GM19452 (cell line): ENCODE data around the gene TCERG1L.
"Not testable (repeated sequence)": the region's sequence is repeated elsewhere in the genome, so short reads cannot be mapped to it uniquely, and the experiment has no call there.

Source experiments
- ATAC-seq: cut with Tn5 transposase; IDR thresholded peaks from one replicate; pipeline ENCODE4 v1.9.1; 2021; ENCODE audit not compliant: unreplicated experiment

The TCERG1L gene

DNA sequence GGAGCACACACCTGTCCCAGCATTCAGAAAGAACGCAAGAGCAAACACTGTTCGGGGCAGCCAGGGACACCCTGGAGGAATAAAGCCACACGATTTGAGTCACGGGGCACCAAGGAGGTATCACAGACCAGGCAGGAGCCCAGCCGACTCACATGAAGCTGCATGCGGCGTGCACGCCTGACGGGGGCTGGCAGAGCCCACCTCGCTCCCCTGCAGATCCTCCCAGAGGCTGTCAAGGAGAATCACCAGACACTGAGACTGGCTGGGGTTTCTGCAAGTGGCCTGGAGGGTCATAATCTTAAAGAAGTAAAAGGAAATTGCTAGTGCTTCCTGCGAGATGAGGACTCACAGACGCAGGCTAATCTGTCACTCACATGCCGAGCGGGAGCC lies 61.6 kb downstream of the TCERG1L start:
- ATAC-seq: no peak

GRCh38 chr10:131249238-131249954 lies 62.1 kb downstream of the TCERG1L start:
- no peak for ATAC-seq

DNA sequence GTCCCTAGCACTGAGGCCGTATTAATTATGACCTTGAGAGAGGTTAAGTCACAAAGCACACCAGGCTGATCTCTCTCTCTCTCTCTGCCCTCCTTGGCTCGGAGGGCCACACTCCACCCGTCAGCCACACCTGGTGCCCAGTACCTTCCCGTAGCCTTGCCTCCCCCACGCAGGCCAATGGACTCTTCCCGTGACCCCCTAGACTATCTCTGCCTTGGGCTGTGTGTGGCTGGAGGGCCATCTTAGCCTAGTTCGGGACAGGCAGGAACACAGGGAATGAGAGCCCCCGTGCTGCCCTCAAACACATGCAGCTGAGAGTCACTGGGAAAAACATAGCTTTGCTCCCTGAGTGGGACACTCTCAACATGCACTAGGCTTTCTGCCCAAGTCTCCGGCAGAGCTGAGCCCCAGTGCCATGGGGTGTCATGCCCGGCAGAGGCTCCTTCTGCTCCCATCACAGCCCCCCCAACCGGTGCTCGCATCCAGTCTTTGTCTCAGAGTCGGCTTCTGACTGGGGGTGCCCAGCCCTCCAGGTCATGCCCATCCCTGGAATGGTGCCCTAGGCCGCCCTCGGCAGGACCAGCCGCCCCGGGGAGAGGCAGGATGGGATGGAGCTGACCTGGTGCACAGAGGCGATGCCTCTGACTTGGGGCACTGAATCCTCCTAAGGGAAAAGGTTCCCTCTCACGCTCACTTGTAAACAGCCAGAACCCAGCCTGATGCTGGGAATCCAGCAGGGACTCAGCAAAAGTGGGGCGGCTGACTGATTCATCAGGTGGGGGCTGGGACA lies 63.0 kb downstream of the TCERG1L start:
- ATAC-seq: no peak

DNA sequence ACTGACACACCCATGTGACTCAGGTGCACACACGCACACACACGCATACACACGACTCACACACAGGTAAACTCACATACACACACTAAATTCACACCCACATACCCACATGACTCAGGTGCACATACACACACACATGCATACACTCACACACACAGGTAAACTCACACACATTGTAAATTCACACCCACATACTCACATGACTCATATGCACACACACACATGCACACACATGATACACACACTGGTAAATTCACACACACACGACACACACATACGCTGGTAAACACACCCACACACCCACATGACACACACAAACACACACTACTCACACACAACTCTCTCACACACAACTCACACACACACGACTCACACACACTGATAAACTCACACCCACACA lies 63.6 kb downstream of the TCERG1L start:
- ATAC-seq: no peak

GRCh38 chr10:131246775-131247174 lies 64.7 kb downstream of the TCERG1L start:
- ATAC-seq: no peak

DNA sequence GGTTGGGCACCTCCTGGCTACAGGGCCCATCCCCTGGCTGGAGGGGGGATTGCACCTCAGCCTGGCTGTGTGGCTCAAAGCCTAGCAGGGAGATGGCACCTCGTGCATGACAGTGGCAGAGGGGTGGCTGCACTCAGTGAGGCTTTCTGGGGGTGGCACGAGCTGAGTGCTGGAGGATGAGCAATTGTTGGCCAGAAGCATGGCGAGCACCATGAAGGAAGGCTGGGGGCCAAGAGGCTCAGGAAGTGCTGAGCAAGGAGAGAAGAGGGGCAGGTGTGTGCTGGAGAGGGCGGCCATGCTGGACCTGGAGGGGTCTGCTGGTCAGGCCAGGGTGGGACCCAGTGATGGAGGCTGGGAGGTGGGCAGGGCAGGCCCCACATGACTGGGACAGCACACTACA lies 65.4 kb downstream of the TCERG1L start:
- ATAC-seq: no peak

DNA sequence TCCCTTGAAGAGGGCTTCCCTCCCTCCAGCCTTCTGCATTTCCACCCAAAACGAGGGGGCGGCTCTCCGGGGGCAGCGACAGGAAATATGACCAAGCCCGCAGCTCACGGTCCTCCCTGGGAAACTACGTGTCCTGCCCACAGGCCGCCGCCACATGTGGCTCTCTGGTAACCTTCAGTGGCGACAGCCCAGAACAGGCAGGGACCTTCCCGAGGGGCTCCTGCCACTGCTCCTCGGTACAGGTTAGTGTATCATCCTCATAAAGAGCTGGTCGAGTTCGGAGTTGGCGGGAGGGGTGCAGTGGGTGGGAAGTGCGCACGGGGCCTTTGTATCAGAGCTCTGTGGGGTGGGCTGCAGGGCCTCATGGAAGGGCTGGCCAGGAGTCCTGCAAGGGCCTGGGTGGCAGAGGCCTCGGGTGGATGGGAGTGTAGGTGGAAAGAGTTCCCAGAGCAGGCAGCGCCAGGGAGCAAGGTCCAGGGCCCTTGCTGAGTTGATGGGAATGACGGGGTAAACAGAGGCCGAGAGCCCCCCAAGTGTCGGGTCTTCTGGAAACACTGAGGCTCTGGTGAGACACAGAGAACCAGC lies 66.0 kb downstream of the TCERG1L start:
- no peak for ATAC-seq

DNA sequence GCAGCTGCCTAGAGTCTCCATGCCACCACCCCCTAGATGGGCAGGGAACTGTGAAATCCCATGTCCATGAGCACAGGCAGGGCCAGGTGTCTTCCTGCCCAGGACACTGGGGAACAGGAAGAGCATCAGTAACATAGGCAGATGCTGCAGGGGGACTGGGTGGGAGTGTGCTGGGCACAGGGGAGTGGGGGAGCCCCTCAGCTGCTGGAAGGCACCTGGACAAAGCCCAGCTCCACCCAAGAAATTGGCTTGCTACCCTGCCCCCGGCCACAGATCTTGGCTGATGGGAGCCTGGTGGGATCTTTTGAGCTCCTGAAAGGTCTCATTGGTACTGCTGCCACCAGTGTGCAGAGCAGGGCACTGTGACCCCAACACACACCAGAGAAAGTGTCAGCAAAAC lies 66.7 kb downstream of the TCERG1L start:
- no peak for ATAC-seq

DNA sequence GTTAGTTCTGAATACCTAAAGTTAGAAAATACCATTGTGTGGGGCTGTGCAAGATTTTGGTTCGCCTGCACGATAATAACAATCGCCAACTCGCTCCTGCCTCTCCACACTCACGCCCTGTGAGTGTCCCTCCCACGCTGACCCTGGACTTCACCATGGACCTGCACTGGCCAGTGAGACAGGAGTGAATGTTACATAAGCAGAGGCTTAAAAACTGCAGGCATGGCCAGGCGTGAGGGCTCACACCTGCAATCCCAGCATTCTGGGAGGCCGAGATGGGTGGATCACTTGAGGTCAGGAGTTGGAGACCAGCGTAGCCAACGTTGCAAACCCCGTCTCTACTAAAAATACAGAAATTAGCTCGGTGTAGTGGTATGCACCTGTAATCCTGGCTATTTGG lies 68.4 kb downstream of the TCERG1L start:
- ATAC-seq: no peak

GRCh38 chr10:131242007-131242406 lies 69.5 kb downstream of the TCERG1L start:
- ATAC-seq: no peak

- ATAC-seq: no peak
Measured at GRCh38 chr10:131240691-131241090, 70.8 kb downstream of the TCERG1L start.

DNA sequence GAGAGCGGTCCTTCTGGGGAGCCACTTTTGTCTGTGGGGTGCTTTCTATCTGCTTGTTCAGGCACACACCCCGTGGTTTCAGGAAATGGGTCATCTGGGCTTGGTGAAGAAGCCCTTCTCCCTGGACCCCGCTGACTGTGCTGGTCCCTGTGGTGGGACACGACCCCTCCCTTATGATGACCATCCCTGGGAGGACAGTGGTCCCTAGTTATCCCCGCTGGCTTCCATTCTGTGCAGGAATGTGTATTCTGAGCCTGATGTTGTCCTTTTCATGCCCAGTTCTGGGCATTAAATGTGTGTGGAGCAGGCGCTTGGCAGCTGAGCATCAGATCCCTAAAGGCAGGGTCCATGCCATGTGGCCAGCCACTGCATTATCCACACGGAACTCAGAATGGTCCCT lies 71.6 kb downstream of the TCERG1L start:
- no peak for ATAC-seq

DNA sequence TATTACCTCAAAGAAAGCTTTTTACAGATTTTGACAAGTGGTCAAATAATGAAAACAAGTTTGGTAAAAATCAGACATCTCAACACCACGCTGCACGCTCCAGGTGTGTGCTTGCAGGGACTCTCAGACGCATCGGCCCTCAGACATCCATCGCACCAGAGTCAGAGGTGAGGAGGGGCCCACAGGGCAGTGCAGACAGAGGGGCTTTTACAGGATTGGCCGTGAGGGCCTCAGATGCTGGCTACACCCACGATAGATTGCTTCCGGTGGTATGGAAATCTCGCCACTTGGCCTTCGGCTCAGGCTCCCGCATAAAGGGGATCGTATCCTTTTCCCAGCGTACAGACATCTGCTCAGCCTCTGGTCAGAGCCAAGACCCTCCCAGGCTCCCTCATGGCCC lies 72.1 kb downstream of the TCERG1L start:
- ATAC-seq: no peak

- ATAC-seq: no peak
Measured at GRCh38 chr10:131238669-131239280, 72.7 kb downstream of the TCERG1L start.

DNA sequence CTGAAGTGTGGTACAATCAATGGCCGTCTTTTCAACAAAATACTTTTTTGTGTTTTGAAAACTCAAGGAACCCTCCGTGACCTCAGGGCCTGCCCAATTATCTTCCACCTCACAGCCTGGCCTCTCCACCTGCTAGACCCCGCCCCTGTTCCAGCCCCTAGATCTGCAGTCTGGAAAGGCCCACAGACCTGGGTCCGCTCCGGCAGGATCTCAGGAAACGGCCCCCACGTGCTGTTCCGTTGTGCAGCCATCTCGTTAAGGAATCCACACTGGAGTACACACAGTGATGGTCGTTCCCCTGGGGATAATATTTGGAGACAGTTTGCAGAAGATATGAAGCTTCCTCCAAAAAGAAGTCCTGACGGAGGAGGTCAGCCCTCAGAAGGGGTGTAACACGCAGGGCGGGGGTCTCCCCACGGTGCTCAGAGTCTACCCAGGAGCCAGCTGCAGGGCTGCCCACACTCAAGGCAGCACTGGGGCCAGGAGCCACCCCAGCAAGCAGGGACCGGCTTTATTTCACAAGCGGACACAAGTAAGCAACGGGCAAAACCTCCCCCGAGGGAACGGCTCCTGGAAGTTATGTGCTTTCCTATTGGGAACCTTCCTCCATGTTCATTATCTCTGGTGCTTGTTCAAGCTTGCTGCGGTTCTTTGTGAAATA lies 73.4 kb downstream of the TCERG1L start:
- ATAC-seq: no peak

DNA sequence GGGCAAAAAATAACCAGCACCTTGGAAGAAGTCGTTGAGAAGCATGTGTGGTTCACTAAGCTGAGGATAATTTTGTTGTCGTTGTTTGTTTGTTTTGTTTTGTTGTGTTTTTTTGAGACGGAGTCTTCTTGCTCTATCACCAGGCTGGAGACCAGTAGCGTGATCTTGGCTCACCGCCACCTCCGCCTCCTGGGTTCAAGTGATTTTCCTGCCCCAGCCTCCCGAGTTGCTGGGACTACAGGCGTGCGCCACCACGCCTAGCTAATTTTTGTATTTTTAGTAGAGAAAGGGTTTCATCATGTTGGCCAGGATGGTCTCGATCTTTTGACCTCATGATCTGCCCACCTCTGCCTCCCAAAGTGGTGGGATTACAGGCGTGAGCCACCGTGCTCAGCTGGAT lies 76.9 kb downstream of the TCERG1L start:
- not testable (repeated sequence) for ATAC-seq

DNA sequence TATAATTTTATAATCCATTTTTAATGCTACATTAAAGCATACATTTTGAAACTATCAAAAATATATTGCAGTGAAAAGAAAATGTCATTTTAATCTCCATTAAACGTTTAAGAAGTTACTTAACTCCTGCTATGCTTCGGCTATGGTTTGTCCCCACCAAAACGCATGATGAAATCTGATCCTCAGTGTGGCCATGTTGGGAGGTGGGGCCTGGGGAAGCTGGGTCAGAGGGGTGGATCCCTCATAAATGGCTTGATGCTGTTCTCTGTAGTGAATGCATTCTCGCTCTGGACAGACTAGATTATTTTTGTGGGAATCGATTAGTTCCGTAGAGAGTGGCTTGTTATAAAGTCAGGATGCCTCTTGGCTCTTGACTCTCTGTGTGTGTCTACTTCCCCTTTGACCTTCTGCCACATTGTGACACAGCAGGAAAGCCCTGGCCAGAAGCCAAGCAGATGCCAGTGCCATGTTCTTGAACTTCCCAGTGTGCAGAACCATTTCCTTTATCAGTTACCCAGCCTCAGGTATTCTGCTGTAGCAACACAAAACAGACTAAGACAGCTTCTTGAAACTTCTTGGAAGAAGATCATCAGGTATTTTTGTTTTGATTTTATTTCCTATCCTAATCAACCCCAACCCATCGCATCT lies 77.8 kb downstream of the TCERG1L start:
- no peak for ATAC-seq

- no peak for ATAC-seq
Measured at GRCh38 chr10:131231965-131232541, 79.5 kb downstream of the TCERG1L start.

GRCh38 chr10:131231323-131231964 lies 80.1 kb downstream of the TCERG1L start:
- ATAC-seq: no peak
